LHCN-M2 (cell line): Measurements from ENCODE around the gene TNRC6B. TPM values are rescaled to one million over a fixed set of nuclear protein-coding genes. Genes with fewer than 3 reads are reported as not detected.
"Not testable (repeated sequence)": the region's sequence is repeated elsewhere in the genome, so short reads cannot be mapped to it uniquely, and the experiment has no call there.

ENCODE experiments used
- DNase-seq: peaks from one replicate; pipeline ENCODE4 v3.0.0-alpha.2; 2012; ENCODE audit warnings: low read depth
- total RNA-seq: library from RNA; depleted of rRNA; stranded (reverse); fragments of >200 nt; gene quantifications from 2 replicates; pipeline ENCODE4 v1.2.3, GENCODE V29; 2014

Gene TNRC6B
- total RNA-seq, 1 experiment from 2014 or later, result 18.0 TPM

DNA sequence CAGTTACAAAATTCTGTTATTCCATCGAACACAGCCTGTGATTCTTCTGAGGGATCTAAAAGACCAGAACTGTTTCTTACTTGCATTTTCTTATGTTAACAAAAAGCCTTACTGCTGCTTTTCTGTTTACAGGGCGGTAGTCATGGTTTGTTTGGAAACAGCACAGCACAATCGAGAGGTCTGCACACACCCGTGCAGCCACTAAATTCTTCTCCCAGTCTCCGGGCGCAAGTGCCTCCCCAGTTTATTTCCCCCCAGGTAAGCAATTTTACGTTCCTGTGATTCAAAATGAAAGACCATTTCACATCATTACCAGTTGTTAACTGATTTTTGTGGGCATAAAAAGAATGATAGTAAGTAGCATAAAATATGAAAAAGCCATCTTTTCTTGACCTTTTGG is 107.8 kb downstream of the TNRC6B start:
- DNase-seq, result no peak

DNA sequence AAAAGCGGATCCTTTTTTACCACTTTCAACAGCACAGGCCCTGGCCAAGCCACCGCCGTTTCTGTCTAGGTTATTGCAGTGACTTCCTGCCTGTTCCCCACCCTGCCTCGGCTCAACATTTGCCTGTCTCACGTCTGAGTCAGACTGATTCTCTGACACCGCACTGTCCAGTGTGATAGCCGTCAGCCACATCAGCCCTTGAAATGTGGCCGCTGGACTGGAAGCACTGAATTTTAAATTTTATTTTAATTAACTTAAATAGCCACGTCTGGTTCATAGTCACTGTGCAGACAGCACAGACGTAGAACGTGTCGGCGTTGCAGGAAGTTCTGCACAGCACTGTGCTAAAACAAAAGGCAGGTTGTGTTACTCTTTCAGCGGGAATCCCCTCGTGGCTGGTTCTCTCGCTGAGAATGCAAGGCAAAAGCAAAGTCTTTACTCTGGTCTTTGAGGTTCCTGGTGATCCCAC is 112.3 kb downstream of the TNRC6B start:
- DNase-seq, result no peak

DNA sequence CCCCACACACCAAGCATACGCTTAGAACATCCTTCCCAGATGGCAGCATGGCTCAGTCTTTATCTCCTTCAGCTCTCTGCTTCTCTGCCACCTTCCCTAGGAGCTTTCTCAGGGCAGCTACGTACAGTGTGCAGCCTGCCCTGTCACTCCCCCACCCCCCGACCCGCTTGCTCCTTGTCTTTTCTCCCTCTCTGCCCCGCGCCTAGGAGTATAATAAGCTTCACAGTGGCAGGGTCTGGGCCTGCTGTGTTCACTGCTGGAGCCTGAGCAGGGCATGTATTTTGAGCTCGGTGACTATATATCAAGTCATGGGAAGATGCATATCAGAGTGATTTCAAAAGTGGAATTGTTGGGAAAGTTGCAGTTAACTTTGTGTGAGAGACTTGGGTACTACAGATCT is 112.8 kb downstream of the TNRC6B start:
- DNase-seq, result no peak

DNA sequence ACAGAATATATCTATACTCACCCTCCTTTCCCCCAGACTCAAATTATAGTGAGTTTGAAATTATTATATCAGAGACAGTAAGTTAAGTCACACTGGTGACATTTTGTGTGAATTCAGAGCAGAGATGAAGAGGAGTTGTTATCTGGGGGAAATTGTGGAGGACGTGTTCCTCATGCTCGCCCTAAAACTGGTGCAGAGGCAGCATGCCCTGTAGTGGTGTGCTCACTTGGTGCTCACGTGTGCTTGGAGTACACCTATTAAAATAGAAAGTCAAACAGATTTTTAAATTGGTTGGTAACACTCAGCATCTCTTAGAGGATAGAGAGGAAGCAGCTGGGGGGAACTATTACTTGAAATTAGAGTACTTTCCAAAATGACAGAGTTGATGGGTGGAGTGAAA is 117.0 kb downstream of the TNRC6B start:
- no peak for DNase-seq

DNA sequence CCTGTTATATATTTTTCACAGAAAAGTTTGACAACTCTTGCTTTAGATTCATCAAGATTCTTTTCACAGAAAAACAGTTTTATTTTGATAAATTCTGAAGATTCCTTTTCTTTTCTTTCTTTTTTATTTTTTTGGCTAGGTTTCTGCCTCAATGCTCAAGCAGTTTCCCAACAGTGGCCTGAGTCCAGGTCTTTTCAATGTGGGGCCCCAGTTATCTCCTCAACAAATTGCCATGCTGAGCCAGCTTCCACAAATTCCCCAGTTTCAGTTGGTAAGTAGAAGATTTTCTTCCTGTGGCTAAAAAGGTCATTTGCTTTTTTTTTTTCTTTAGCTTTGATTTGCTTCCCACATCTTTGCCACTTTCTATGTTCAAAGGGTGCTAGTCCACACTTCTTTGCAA is 122.6 kb downstream of the TNRC6B start:
- no peak for DNase-seq

DNA sequence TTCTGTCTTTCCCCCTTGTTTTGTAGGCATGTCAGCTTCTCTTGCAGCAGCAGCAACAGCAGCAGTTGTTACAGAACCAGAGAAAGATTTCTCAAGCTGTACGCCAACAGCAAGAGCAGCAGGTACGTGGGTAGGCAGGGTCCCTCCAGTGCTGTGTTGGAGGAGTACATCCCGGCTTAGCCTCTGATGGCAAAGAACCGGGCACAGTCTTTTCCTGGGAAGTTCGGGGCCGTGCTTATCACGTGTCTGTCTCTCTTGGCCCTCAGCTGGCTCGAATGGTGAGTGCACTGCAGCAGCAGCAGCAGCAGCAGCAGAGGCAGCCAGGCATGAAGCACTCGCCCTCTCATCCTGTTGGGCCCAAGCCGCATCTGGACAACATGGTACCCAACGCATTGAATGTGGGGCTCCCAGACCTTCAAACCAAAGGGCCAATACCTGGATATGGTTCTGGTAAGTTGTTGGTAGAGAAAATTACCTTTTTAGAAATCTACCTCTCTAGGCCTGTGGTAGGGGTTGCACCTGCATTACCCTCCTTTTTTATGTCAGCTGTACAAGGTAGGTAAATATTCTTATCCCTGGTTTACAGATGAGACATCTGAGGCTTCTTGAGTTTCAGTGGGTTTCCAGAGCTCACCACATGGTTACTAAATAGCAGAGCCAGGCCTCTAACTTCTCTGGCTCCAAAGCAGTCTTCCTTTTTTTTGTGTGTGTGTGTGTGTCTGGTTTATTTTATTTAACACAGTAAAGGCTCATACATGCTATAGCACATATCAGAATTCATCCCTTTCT is 123.4 kb downstream of the TNRC6B start:
- no peak for DNase-seq

DNA sequence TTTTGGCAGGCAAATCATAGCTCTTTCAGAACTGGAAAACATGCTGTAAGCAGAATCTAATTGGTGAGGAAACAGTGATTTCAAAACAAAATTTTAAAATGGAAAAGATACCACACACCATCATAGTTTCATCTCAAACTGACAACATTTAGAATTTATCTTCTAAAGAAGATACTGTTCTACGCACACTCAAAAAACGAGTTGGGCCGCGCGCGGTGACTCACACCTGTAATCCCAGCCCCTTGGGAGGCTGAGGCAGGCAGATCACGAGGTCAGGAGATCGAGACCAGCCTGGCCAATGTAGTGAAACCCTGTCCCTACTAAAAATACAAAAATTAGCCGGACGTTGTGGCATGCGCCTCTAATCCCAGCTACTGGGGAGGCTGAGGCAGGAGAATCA is 124.4 kb downstream of the TNRC6B start:
- no peak for DNase-seq

DNA sequence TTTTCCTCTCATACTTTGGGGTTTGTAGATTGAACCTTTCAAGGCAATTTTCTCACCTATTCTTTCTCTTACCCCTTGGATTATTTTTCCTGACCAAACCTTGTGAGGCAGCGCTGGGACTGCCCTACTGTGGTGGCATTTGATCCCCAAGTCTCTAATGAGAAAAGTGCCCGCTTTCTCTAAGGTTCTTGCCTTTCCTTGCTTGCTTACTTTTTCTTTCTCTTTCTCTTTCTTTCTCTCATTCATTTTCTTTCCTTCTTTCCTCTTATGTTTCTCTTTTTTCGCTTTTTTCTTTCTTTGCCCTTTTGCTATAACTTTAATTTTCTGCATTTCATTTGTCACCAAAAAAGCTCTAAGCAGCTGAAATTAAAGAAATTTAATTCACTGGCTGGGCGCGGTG is 127.9 kb downstream of the TNRC6B start:
- DNase-seq, result no peak

DNA sequence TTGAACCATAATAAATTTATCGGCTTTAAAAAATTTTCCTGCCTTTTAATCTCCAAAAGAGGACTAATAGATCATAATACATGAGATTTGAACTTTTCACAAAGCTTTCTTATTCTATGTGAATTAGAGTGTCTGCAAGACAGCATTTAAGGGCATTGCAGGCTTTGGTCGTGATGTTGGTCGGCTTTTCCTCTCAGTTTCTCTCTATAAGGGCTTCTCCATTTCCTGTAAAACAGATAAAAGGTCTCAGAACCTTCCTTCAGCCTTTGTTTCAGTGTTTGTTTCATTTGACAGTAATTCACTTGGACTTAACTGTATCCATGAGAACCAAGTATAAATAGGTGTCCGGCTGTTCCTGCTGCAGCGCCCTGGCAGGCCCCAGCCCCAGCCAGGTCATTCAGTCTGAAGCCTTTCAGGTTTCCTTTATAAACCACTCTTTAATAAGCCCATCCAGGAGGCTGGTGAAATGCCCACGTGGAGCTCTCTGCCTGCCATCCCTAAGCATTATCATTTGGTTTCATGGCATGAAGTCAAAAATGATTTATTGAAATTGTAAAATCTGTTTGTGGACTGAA is 131.4 kb downstream of the TNRC6B start:
- DNase-seq, result no peak

DNA sequence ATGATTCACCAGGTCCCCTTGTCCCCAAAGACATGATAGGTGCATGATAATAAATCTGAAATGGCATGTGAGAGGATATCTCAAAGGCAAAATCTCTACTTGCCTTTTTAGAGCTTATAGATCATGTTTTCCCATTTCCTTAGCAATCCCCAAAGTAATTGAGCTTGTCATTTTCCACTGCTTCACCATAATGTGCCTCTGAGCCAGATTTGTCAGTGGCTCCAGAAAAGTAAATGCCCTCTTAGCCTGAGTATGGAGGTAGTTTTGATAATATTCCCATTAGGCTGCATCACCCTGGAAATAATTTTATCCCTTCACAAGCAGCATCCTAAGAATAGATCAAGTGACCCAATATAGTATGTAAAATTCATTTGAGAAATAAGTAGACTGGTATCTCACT is 131.9 kb downstream of the TNRC6B start:
- DNase-seq, result no peak

DNA sequence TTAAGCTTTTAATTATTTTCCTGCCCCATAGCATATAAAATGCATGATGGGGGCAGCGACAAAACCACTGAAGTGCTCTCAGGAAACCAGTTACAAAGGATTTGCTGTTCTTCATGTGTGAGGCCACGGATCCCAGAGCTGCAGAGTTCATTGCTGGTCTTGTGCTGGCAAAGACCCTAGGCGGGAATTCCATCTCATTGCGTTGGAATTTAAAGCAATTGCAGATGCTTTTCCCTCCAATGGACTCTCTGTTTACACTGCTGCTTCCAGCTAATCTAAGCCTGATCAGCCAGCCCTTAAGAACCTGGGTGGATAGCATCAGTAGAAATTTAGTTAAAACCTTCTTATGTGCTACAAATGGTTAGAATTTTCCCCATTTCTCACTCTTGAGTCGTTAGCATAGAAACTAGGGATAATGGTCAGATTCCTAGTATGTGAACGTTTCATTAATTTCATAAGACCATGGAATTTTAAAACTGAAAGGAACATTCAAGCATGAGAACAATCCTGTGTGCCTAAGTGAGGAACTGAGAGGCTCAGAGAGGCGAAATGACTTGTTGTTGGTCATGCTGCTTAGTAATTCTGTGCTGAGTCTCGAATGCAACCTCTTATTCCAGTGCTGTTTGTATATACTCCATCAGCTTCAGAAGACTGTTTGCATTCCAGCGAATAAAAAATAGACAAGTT is 132.5 kb downstream of the TNRC6B start:
- DNase-seq, result no peak

DNA sequence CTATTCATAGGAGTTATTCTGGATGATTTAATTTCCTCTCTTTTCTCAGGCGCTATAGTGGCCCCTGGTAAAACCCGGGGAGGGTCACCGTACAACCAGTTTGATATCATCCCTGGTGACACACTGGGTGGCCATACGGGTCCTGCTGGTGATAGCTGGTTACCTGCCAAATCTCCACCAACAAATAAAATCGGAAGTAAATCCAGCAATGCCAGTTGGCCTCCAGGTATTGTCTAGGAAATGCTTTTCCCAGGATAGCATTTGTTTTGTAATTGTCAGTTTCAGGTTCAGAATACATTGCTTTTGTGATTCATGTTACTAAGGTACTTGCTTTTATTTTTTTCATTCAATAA is 133.0 kb downstream of the TNRC6B start:
- DNase-seq, result no peak

DNA sequence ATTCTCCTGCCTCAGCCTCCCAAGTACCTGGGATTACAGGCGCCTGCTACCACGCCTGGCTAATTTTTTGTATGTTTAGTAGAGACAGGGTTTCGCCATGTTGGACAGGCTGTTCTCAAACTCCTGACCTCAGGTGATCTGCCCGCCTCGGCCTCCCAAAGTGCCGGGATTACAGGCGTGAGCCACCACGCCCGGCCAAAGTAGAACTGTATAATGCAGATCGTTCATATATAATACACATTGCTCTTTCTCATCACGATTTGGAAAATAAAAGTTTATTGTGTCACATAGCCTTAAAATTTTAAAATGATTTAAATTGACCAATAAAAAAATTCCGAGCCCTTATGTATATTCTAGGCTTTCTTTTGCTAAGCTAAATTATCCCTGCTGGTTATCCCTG is 133.9 kb downstream of the TNRC6B start:
- not testable (repeated sequence) for DNase-seq

DNA sequence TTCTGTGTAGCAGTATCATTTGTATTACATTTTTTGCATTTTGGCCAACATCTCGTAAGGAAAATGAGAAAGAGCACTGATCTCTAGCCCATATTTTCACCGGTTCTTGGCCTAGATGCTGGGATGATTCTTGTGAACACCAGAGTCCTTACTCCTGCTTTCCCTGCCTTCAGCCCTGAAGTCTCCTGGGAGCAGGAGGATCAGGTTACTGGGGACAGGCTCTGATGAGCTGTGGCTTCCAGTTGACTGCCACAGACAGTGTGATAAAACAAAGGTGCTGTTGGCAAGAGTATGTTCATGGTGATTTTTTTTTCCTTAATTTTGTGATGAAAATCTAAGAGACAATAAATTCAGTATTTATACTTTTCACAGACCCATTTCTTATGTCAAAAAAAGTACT is 134.3 kb downstream of the TNRC6B start:
- no peak for DNase-seq

DNA sequence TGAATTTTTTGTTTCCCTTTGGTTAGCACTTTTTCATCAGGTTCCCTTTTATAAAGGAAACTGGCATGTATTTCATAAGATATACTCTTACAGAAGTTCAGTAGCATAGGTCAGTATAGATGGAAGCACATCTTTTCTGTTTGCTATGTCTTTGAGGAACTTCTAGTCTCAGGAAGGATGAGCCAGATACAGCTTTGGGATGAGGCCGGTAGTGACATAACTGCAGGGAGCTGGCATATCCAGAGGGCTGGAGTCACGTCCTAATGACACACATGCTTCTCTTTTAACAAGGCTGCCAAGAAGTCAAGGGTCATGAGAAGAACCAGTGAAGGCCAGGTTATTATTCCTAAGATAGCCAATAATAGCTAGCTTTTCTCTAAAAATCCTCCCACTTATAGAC is 135.3 kb downstream of the TNRC6B start:
- DNase-seq, result no peak

DNA sequence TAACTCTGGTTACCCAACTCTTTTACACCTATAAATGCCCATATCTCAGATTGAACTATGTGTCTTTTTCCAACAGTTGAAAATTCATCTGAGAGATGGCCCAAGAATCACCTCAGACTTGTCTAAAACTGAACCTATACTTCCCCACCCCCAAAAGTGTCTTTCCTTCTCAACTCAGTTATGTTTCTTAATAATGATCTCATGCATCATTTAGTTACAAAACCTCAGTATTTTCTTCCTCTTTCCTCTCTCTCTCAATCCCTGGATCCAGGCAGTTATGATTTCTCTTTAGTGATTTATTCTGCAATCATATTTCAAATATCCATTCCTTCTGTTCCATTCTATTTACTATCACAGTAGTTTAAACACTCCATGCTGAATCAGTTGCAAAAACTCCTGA is 136.3 kb downstream of the TNRC6B start:
- DNase-seq, result no peak

DNA sequence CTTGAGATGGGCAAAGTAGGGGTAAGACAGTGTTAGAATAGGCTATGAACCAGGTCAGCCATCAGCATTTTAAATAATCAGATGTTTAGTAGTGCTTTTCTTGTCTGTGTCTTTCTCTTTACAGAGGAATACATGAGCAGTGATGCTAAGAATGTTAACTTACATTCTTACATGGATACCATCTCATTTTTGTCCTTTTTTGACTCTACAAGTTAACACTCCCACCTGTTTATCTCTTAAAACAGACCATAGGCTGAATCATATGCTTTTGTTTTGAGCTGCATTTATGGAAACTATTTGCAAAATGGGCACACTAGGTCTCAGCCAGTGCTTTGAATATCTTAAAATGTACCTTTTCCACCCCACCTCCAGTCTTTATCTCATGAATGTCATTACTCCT is 143.0 kb downstream of the TNRC6B start:
- DNase-seq, result no peak

DNA sequence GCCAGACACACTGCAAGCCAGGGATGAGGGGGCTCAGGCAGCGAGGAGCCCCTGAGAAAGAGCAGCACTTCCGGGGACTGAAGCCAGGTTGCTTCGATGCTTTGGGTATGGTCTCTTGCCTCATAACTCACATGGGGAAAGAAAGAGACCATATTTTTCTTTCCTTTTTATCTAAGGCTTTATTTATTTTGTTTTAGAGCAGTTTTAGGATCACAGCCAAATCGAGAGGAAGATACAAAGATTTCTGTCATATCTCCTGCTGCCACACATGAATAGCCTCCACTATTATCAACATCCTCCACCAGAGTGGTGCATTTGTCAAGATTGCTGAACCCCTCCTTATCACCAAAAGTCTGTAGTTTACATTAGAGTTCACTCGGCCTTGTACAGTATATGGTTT is 144.3 kb downstream of the TNRC6B start:
- DNase-seq, result no peak

DNA sequence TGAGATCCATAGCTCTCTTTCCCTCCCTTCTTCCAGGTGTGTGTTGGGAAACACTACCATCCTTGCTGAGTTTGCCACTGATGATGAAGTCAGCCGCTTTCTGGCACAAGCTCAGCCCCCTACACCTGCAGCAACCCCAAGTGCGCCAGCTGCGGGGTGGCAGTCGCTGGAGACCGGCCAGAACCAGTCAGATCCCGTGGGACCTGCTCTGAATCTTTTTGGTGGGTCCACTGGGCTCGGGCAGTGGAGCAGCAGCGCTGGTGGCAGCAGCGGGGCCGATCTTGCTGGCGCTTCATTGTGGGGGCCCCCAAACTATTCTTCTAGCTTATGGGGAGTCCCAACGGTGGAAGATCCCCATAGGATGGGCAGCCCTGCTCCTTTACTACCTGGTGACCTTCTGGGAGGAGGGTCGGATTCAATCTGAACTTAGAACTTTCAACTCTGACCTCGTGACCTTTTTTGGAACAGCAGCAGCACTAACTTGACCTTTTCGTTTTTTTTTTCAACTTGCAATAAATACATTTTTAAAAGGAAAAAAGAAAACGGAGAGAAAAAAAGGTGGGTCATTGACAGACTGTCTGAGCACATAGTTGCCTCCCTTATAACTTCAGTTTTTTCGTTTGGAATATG is 145.2 kb downstream of the TNRC6B start:
- no peak for DNase-seq

DNA sequence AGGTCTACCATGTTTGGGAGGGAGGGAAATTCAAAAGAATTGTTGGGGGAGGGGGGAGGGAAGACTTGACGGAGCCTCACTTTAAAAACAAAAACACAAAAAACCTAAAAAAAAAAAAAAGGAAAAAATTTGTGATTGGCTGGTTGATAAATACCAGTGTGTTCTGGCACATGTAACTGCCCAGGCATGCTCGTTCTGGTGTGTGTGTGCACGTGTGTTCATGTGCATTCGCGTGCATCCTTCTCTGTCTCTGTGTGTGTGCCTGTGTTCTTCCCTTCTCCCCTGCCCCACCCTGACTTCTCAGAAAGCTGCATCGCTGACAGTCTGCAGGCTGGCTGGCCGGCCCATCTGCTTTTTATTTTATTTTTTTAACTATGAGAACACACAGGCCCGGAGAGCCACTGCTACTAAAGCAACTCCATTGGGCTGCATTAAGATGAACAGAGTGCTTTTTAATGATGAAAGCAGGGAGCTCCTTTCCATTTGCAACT is 146.0 kb downstream of the TNRC6B start:
- no peak for DNase-seq

DNA sequence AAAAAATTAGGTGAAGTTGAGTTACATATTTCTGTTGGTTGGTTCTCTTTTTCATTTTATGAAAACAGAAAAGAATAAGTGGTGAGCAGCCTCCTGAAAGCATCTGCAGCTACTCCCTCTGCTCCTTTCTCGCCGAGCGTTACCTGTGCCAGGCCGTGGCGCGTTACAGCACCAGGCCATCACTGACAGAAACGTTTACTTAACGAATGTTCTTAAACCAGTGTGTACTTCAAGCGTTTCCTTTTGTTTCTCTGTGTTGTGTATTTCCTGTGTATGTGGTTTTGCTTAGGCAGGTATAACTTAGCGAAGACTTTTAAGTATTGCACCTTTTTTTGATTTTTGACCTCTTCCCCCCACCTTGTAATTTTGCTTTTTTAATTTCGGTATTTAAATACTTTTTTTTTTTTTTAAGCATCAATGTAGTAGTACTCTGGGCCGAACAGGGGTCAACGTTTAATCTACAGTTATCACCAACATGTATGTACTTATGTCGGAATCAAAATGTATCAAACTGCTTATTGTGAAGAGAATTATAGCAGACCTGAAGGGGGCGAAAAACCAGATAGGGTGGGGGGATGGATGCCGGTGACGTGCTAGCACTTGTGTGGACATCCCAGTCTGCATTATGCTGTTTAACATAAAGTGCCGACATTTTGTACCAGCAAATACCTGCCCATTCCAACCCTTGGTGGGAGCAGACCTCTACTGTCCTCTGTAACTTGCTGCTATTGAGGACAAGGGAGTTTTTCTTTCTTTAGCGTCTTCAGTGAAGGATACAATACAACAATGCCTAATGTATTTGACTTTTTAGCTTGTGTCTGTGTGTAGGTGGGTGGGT is 147.0 kb downstream of the TNRC6B start:
- DNase-seq, result no peak
